Measurements from ENCODE around the gene LRRC39.

LRRC39 gene

DNA sequence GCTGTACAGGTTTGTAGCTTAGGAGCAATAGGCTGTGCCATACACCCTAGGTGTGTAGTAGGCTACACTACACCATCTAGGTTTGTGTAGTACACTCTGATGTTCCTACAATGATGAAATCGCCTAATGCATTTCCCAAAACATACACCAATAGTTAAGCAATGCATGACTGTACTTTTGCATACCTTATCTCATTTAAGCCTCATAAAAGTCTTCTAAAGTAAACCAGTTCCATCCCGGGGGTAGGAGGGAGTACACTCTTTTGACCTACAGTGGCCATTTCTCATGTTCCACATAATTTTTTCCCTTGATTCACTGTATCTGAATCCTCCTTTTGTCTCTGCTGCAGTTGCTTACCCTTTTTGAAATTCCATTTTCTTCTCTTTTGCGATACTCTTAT lies 32.9 kb downstream of the LRRC39 start:
- no peak for DNase-seq

DNA sequence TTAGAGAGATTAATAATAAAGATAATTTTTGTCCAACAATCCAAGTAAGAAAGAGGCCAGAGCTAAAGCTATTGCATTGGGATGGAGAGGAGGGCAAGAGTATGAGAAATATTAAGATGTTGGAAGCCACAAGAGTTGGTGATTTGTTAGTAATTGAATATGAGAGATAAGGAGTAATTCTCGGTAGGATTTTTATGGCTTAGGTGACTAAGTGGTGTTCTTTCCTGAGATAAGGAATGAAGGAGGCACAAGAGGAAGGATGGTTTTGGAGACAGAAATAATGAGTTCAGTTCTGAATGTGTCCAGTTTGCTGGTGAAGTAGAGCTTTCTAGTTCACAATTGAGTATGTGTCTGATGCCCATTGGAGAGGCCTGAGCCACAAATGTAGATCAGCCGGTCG lies 35.7 kb downstream of the LRRC39 start:
- no peak for DNase-seq

DNA sequence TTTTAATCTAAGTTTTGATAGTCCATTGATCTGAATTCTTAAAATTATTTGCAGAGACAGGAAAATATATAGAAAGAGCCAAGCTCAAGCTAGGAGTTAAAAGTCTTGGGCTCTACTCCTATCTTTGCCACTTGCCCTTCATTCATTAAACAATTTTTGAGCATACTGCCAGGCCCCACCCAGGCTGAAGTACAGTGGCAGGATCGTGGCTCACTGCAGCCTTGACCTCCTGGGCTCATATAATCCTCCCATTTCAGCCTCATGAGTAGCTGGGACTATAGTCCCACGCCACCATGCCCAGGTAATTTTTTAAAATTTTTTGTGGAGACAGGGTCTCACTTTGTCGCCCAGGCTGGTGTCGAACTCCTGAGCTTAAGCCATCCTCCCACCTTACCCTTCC lies 36.9 kb downstream of the LRRC39 start:
- DNase-seq, result no peak

DNA sequence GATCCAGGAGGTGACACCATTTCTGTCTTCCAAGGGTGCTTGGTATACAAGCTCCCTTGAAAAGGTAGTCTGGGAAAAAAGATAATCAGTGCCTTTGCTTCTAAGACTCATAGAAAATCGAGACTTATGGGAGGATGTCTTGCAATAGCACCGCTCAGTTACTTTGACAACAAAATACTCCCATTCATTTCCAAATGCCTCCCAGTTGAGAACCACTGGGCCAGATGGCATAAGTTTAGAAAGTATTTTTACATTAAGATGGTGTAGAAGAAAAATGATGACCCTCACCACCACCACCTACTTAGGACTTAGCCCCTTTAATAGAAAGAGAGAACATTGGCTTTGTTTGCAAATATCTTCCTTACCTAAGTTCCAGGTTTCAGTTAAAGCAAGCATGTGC lies 40.5 kb downstream of the LRRC39 start:
- no peak for DNase-seq

DNA sequence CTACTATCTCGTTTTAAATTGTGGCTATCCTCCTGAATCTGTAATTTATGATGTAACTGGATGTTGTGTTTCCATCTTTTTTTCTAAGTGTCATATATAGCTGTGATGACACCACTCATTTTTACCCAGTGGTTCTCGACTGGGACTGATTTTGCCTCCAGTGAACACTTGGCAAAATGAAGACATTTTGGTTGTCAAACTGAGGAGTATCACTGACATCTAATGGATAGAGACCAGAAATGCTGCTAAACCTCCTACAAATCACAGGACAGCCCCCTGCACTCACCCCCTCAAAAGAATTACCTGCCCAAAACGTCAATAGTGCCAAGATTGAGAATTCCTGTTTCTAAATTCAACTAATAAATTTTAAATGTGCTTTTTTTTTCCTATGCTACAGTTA lies 43.2 kb downstream of the LRRC39 start:
- DNase-seq, result no peak

DNA sequence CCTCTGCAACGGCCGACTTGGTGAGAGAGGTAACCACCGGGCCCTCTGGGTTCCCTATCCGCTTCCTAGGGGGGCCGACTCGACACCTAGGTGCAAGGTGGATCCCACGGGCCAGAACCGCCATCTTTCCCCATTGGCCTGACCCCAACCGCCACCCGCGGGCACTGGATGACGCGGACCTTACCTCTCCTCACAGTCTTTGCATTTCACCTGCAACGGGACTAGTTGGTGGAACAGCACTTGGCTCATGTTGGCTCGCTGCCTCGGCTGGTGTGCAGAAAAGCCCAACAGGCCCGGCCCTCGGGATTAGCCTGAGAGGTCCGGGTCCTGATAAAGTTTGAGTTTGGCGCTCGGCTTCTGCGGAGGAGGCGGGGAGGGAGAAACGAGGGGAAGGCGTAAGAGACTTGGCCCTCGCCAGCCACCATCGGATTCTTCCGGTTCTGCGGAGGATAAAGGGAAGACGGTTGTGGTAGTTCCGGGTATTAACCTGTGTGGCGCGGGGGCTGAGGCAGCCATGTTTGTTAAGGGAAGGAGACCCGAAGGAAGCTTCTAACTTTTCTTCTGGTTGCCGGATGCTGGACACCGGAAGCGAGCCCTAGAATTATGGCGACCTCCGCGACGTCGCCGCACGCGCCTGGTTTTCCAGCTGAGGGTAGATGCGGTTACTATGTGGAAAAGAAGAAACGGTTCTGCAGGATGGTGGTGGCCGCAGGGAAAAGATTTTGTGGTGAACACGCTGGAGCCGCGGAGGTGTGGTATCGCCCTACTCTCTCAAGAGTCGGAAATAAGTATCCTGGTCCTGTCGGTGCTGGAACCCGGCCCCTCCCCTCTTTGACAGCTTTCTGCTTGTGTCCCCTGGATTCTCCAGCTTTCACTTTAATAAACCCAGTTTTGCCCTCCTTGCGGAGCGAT lies 45.2 kb downstream of the LRRC39 start, which contains the start of the genes SASS6 and TRMT13:
Gene SASS6 (minus strand): TSS at position 365 of the 912 bp plus-strand sequence. CDS start 116 bp downstream, at position 249.
Gene TRMT13 (plus strand): TSS at position 598 of the 912 bp plus-strand sequence. CDS start 6 bp downstream, at position 604.
- peak; percentile 87 for DNase-seq

DNA sequence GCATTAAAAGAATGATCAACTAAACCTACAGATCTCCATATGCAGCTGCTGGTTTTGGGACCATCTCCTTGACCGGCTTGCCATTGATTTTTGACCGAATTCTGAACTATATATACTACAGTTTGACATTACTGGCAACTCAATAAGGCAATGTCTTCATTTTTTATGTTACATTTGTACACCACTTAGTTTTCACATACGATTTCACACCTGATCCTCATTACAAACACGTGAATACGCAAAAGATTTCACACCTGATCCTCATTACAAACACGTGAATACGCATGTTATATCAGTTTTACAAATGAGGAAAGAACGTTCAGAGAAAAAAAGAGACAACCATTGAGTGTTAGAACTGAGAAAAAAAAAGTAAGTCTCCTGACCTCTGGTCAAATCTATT lies 46.4 kb downstream of the LRRC39 start:
- no peak for DNase-seq

DNA sequence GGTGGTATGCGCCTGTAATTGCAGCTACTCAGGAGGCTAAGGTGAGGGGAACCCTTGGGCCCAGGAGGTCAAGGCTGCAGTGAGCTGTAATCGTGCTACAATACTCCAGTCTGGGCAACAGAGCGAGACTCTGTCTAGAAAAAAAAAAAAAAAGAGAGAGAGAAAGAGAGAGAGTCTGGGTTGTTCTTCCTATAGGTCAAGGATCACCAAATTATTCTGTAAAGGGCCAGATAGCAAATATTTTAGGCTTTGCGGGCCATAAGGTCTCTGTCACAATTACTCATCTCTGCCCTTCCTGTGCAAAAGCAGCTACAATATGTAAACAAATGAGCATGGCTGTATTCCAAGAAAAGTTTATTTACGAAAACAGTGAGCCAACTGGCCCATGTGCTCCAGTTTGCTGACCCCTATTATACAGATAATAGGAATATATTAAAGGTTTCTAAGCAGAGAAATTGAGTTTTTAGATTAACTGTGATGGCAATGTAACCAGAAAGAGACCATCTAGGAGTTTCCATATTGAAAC lies 47.4 kb downstream of the LRRC39 start:
- DNase-seq, result no peak

DNA sequence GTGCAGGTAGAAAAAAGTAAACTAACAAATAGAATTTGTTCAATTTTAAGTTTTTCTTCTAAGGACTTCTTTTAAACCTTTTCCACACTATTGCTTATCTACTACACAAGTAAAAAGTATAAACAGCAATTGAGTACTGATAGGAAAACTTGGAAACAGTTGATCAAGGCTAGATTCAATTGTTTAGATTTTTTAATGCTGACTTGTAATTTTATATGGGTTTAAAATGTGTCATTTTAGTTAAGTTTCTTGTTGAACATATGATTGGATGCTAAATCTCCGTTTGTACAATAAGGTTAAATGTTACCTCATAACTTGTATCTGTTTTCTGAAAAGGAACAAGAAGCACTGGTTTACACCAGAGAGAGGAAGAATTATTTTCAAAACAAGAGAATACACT lies 50.8 kb downstream of the LRRC39 start:
- DNase-seq, result no peak

DNA sequence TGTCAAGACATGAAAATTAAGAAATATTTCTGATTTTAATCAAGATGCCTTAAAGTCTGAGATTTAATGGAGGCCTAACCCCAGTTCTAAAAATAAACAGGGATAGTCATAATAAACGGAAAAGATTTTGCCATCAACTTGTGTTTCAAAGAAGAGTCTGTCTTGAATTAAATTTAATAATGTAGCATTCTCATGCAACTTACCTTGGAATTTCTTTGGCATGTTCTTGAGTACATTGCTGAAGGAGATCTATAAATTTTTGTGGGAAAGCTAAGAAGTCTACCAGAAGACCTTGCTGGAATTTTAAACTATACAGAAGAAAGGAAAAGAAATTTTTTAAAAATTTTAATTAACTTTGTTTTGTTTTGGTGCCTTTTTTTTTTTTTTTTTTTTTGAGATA lies 55.9 kb downstream of the LRRC39 start:
- DNase-seq, result no peak

DNA sequence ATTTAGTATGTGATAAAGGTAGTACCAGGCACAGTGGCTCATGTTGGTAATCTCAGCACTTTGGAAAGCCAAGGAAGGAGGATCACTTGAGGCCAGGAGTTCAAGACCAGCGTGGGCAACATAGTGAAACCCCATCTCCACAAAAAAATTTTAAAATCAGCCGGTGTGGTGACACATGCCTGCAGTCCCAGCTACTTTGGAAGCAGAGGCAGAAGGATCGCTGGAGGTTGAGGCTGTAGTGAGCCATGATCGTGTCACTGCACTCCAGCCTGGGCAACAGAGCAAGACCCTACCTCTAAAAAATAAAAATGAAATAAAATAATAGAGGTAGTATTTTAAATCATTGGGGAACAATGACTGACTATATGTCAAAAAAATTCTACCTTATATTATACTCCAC lies 62.5 kb downstream of the LRRC39 start:
- no peak for DNase-seq

DNA sequence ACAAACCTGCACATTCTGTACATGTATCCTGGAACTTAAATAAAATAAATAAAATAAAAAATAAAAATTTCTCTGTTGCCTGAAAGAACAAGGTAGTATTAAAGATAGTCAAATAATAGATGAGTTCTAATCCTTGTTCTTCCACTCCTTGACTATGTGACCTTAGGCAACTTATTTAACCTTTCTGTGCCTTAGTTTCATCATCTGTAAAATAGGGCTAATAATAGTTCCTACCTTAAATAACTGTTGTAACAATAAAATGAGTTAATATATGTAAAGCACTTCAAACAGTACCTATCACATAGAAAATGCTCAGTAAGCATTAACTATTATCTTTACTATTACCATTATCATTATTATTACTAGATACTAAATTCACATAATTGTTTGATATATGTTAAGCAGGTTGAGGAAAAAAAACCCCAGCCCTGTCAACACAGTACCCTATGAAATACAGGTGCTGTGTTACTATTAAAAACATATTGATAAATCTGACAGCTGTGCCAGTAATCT lies 68.4 kb downstream of the LRRC39 start:
- DNase-seq, result no peak

DNA sequence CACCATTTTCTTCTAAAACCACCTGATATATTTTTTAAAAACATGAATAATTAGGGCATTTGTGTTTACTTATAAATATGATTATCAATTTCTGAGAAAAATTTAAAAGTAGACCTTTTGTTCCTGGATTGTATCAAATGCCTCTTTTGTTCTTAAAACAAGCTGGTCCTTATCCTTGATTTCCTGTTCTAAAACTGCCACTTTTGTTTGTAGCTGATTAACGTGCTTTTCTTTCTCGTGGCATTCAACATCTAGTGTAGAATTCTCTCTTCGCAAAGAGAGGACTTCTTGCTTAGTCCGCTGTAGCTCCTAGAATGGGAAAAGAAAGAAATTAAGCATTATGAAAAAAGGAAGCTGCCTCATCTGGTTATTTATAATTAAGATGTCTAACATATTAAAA lies 70.4 kb downstream of the LRRC39 start:
- no peak for DNase-seq

DNA sequence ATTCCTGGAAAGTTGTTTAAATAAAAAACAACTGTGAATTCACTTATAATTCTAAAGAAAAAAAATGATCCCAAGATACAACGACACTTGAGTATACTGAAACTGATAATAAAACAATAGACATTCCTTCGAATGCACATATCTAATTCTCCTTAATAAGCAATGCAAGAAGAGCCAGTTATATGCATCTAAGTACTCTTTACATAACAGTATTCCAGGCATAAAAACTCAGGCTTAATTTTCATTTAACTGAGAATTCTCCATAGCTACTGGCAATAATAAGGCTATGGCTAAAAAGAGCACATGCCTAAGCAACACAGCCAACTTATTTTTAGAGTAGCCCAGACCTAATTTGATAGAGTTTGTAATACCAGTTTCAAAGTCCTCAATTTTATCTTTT lies 76.5 kb downstream of the LRRC39 start:
- DNase-seq, result no peak

DNA sequence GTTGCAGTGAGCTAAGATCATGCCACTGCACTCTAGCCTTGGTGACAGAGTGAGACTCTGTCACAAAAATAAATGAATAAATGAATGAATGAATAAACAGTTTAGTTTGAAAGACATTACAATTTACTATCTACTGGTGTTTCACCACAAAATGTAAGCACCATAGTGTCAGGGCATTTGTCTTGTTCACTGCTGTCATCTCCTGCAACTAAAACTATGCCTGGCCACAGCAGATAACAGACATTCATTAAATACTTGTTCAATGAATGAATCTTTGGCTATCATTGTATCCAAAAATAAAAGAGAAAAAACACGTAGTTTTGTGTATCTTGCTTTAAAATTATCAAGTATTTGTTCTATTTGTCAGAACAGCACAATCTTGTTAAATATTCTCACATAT lies 77.9 kb downstream of the LRRC39 start:
- no peak for DNase-seq

Measured in activated T-cell treated with anti-CD3 and anti-CD28 coated beads, Interleukin-2, amount 50 U/mL, for 1 hour (primary cell).